Suprapubic skin (tissue), 4 donors: ENCODE data around the gene SLC12A2.

Experiments
- EP300 ChIP-seq: sonication (generic); formaldehyde crosslinking; IDR thresholded peaks from one replicate; pipeline ENCODE4 v1.6.1; 2017; ENCODE audit warnings: antibody characterized with exemption
- POLR2A ChIP-seq, 2 donors: fragments of 450-650 bp; IDR thresholded peaks; one replicate each; pipeline ENCODE4 v1.6.1; 2017; ENCODE audit warnings: antibody characterized with exemption in 2 of 2, mild to moderate bottlenecking in 2 of 2, moderate library complexity in 2 of 2
- POLR2AphosphoS5 ChIP-seq, 3 donors: sonication (generic); formaldehyde crosslinking; IDR thresholded peaks; one replicate each; pipeline ENCODE4 v1.6.1; 2017; ENCODE audit warnings: antibody characterized with exemption in 3 of 3
- TF ChIP-seq, protein P1 (sequence below), 2 donors: fragments of 200-600 bp in 1 of 2; fragments of 450-650 bp in 1 of 2; sonication (generic) in 1 of 2; IDR thresholded peaks; one replicate each; pipeline ENCODE4 v1.5.1; 2016 to 2019; ENCODE audit warnings: antibody characterized with exemption in 2 of 2, mild to moderate bottlenecking in 1 of 2, moderate library complexity in 1 of 2

DNA sequence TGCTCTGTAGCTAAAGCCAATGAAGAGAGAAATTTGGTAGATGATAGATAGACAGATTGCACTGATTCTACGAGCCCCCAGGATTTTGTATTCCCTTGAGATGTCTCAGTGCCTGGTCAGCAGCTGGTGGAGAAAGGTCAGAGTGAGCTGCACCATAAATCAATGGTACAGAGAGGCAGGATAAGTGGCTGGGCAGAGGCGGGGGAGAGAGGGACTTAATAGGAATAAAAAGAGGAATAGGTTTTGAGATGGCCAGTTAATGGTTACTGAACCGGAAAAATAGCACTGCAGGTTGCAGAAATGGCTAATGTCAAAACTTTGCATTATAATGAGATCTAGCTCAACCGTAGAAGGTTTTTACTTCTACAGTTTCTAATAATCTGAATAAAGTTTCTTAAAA lies 47.9 kb upstream of the SLC12A2 start:
- TF ChIP-seq POLR2A (IDR thresholded peaks at IDR 0.05) (no peak), POLR2AphosphoS5 (IDR thresholded peaks at IDR 0.05) (no peak), EP300 (no peak)
- TF ChIP-seq, protein P1, sequence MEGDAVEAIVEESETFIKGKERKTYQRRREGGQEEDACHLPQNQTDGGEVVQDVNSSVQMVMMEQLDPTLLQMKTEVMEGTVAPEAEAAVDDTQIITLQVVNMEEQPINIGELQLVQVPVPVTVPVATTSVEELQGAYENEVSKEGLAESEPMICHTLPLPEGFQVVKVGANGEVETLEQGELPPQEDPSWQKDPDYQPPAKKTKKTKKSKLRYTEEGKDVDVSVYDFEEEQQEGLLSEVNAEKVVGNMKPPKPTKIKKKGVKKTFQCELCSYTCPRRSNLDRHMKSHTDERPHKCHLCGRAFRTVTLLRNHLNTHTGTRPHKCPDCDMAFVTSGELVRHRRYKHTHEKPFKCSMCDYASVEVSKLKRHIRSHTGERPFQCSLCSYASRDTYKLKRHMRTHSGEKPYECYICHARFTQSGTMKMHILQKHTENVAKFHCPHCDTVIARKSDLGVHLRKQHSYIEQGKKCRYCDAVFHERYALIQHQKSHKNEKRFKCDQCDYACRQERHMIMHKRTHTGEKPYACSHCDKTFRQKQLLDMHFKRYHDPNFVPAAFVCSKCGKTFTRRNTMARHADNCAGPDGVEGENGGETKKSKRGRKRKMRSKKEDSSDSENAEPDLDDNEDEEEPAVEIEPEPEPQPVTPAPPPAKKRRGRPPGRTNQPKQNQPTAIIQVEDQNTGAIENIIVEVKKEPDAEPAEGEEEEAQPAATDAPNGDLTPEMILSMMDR (IDR thresholded peaks at IDR 0.05), result no peak
